ENCODE data around the gene NDUFAF2. TPM values are rescaled to one million over a fixed set of nuclear protein-coding genes. Genes with fewer than 3 reads are reported as not detected.

Gene NDUFAF2
- total and polyA plus RNA-seq, 2 of the 13 experiments (the other 11 are each of a cell fraction or from before 2014, with no cell fraction given): 34.0 to 78.4 TPM

- Histone ChIP-seq H4K20me1 (ENCODE audit: insufficient read depth, low read length) (no peaks in the 10 kb centered on the region), H3K9ac (ENCODE audit: insufficient read depth, low read depth, low read length) (no peak overlapping the region), H3K4me1 (ENCODE audit: insufficient read depth, low read length) (no peaks in the 10 kb centered on the region), H3K79me2 (ENCODE audit: insufficient read depth, low read length) (no peaks in the 10 kb centered on the region), H3K36me3 (replicated peaks in 1 of 2; ENCODE audit: control insufficient read depth in 1 of 2, insufficient read depth in 2 of 2, low read length in 2 of 2) (no peaks in the 10 kb centered on the region), H3K4me3 (replicated peaks in 1 of 3; ENCODE audit: insufficient read depth in 1 of 3, low read depth in 2 of 3, low read length in 3 of 3) (no peak overlapping the region), H2AFZ (ENCODE audit: low read length) (no peak overlapping the region), H3K4me2 (ENCODE audit: low read depth, low read length) (no peak overlapping the region), H3K9me3 (ENCODE audit: low read length) (peaks cover 5% of the 10 kb centered on the region; the same call in 1 of the 2 replicates), H3K27me3 (ENCODE audit: control insufficient read depth in 1 of 2, insufficient read depth in 2 of 2, low read length in 2 of 2) (no peaks in the 10 kb centered on the region; a peak in 1 of 5 replicates), H3K27ac (ENCODE audit: extremely low read length, insufficient read depth, low read length) (no peak overlapping the region)
- no peak for TF ChIP-seq ZBTB49 (CRISPR knock-in tag; IDR thresholded peaks at IDR 0.05; ENCODE audit: borderline replicate concordance)
- no peak for TF ChIP-seq ZNF839 (CRISPR knock-in tag; IDR thresholded peaks at IDR 0.05; ENCODE audit: borderline replicate concordance)
- no peak for TF ChIP-seq PHB2 (IDR thresholded peaks at IDR 0.05; ENCODE audit: partially characterized antibody)
- TF ChIP-seq RXRB (CRISPR knock-in tag; IDR thresholded peaks at IDR 0.05; ENCODE audit: borderline replicate concordance): no peak
- no peak for TF ChIP-seq HNRNPUL1 (IDR thresholded peaks at IDR 0.05; ENCODE audit: low read depth, low read length)
- no peak for TF ChIP-seq ARID3A (IDR thresholded peaks at IDR 0.05; ENCODE audit: low read depth, low read length)
- TF ChIP-seq ZNF7 (CRISPR knock-in tag; IDR thresholded peaks at IDR 0.05): no peak
- no peak for TF ChIP-seq ZNF674 (CRISPR knock-in tag; IDR thresholded peaks at IDR 0.05; ENCODE audit: low read depth)
- no TSS peak for BruUV-seq (replicated peaks)
- in situ Hi-C loops (cut with HindIII; ENCODE audit: extremely low pct_ligation_motif_present, low pct_unique_long_range_greater_than_20kb) (no loop called here), intact Hi-C loops (cut with micrococcal nuclease; ENCODE audit: unreplicated experiment) (no loop called here)
- POLR2A ChIA-PET: no interaction called here
- FAIRE-seq (no peak), ATAC-seq (no peak), DNase-seq (ENCODE audit: low spot score) (no peak)
- CTCF ChIA-PET (ENCODE audit: low intra/inter-chr PET ratio, low total read pairs): no interaction called here
Measured at GRCh38 chr5:61044545-61044944, 99.5 kb downstream of the NDUFAF2 start.
